Endodermal cell (in vitro differentiated cells): ENCODE measurements around the gene NCKAP5. TPM values are rescaled to one million over a fixed set of nuclear protein-coding genes. Genes with fewer than 3 reads are reported as not detected.
"Not testable (repeated sequence)": the region's sequence is repeated elsewhere in the genome, so short reads cannot be mapped to it uniquely, and the experiment has no call there.

Experiments
- DNase-seq: peaks from one replicate; pipeline ENCODE4 v3.0.0-alpha.2; 2017
- H3K27ac ChIP-seq: 2 replicates; pipeline ENCODE4 v1.5.1; 2013; ENCODE audit warnings: mild to moderate bottlenecking, low read depth, low read length, moderate library complexity
- H3K27me3 ChIP-seq: 2 replicates; pipeline ENCODE4 v1.6.1; 2013; ENCODE audit warnings: mild to moderate bottlenecking, low read length, moderate library complexity; ENCODE audit not compliant: insufficient read depth, control insufficient read depth, poor library complexity, severe bottlenecking
- H3K36me3 ChIP-seq: 2 replicates; pipeline ENCODE4 v1.7.0; 2013; ENCODE audit warnings: mild to moderate bottlenecking, low read length, moderate library complexity; ENCODE audit not compliant: control insufficient read depth, insufficient read depth
- H3K4me1 ChIP-seq: one replicate; pipeline ENCODE4 v1.7.0; 2013; ENCODE audit warnings: low read length; ENCODE audit not compliant: control insufficient read depth, insufficient read depth
- H3K4me3 ChIP-seq: 2 replicates; pipeline ENCODE4 v1.5.1; 2013; ENCODE audit warnings: mild to moderate bottlenecking, low read length, moderate library complexity
- H3K9ac ChIP-seq: 2 replicates; pipeline ENCODE4 v1.6.1; 2013; ENCODE audit warnings: mild to moderate bottlenecking, low read length, moderate library complexity; ENCODE audit not compliant: poor library complexity, severe bottlenecking; ENCODE audit errors: extremely low read depth
- H3K9me3 ChIP-seq: 2 replicates; pipeline ENCODE4 v1.6.1; 2013; ENCODE audit warnings: mild to moderate bottlenecking, low read length, moderate library complexity; ENCODE audit not compliant: control insufficient read depth
- H3K27ac Mint-ChIP-seq: 2 replicates; pipeline ENCODE4 v1.8.0; 2020; ENCODE audit warnings: mixed read lengths
- H3K27me3 Mint-ChIP-seq: 2 replicates; pipeline ENCODE4 v1.8.0; 2021; ENCODE audit warnings: mild to moderate bottlenecking, mixed read lengths; ENCODE audit not compliant: insufficient read depth
- H3K36me3 Mint-ChIP-seq: 2 replicates; pipeline ENCODE4 v1.8.0; 2020; ENCODE audit warnings: low read depth, mixed read lengths
- H3K4me1 Mint-ChIP-seq: 2 replicates; pipeline ENCODE4 v1.8.0; 2020; ENCODE audit warnings: mixed read lengths
- H3K4me3 Mint-ChIP-seq: 2 replicates; pipeline ENCODE4 v1.8.0; 2020; ENCODE audit warnings: mild to moderate bottlenecking, moderate library complexity, mixed read lengths
- H3K9me3 Mint-ChIP-seq: 2 replicates; pipeline ENCODE4 v1.8.0; 2020; ENCODE audit warnings: mild to moderate bottlenecking, mixed read lengths
- CTCF ChIP-seq: fragments of 200-600 bp; sonication (generic); conservative IDR thresholded peaks from 2 replicates; pipeline ENCODE4 v1.5.0; 2021; ENCODE audit warnings: antibody characterized with exemption, mild to moderate bottlenecking
- WGBS, 2 experiments: methylation state at CpG; one replicate each; pipeline versions ENCODE4 v1.1.5 to v1.1.7; 2013; ENCODE audit warnings: missing lambda C conversion rate in 2 of 2, mixed read lengths in 1 of 2; ENCODE audit not compliant: insufficient coverage in 1 of 2, insufficient read length in 1 of 2; 5-methylcytosine and 5-hydroxymethylcytosine counted together
- total RNA-seq, 2 donors: library from RNA; stranded (reverse); fragmentation: NEBNext Ultra II Directional in 1 of 2; extraction: Animal tissue kit (Norgen Biotek cat#: 25700) in 1 of 2; gene quantifications; 2 replicates in 1 of 2; 3 replicates in 1 of 2; pipeline ENCODE4 v1.2.1, GENCODE V29; 2021

NCKAP5 gene
- total RNA-seq, 2 donors from 2014 or later = 0.58 to 0.92 TPM

- WGBS, 2 experiments = 82 to 92% methylated on average over 2 to 4 of the region's 4 CpGs
- no peak overlapping the region for H3K27ac ChIP-seq
- no peaks in the 10 kb centered on the region for H3K9me3 ChIP-seq
- no peak overlapping the region for H3K4me3 Mint-ChIP-seq
- H3K4me3 ChIP-seq = no peak overlapping the region
- no peaks in the 10 kb centered on the region for H3K27me3 ChIP-seq
- no peaks in the 10 kb centered on the region for H3K27me3 Mint-ChIP-seq
- H3K4me1 ChIP-seq = no peaks in the 10 kb centered on the region
- H3K27ac Mint-ChIP-seq = no peak overlapping the region
- TF ChIP-seq CTCF = no peak
- no peak overlapping the region for H3K9ac ChIP-seq
- H3K4me1 Mint-ChIP-seq = no peaks in the 10 kb centered on the region
- no peaks in the 10 kb centered on the region for H3K36me3 ChIP-seq
- no peaks in the 10 kb centered on the region for H3K36me3 Mint-ChIP-seq
- no peak for DNase-seq
- H3K9me3 Mint-ChIP-seq = no peaks in the 10 kb centered on the region
Observed at GRCh38 chr2:133476286-133476685, 92.0 kb downstream of the NCKAP5 start.

GRCh38 chr2:133475610-133476009 lies 92.7 kb downstream of the NCKAP5 start:
- no peak overlapping the region for H3K27ac ChIP-seq
- H3K4me1 ChIP-seq = no peaks in the 10 kb centered on the region
- no peak for TF ChIP-seq CTCF
- Mint-ChIP-seq H3K9me3 (peaks cover 6% of the 10 kb centered on the region), H3K27me3 (no peaks in the 10 kb centered on the region), H3K4me3 (no peak overlapping the region), H3K4me1 (no peaks in the 10 kb centered on the region), H3K36me3 (no peaks in the 10 kb centered on the region), H3K27ac (no peak overlapping the region)
- no peaks in the 10 kb centered on the region for H3K36me3 ChIP-seq
- H3K9ac ChIP-seq = no peak overlapping the region
- H3K4me3 ChIP-seq = no peak overlapping the region
- H3K9me3 ChIP-seq = no peaks in the 10 kb centered on the region
- DNase-seq = no peak
- H3K27me3 ChIP-seq = no peaks in the 10 kb centered on the region

- not testable (repeated sequence) for H3K4me1 Mint-ChIP-seq, H3K9ac ChIP-seq, H3K27me3 Mint-ChIP-seq, H3K36me3 Mint-ChIP-seq, H3K36me3 ChIP-seq, H3K4me3 ChIP-seq, H3K4me1 ChIP-seq, H3K4me3 Mint-ChIP-seq, H3K27ac ChIP-seq, H3K27ac Mint-ChIP-seq, DNase-seq, H3K9me3 ChIP-seq, H3K27me3 ChIP-seq
- peaks cover 11% of the 10 kb centered on the region for H3K9me3 Mint-ChIP-seq
- 64% methylated on average over 12 of the region's 13 CpGs; no CpG with 5 or more reads in 1 of the 2 experiments for WGBS, 2 experiments
Observed at GRCh38 chr2:133470446-133470845, 97.8 kb downstream of the NCKAP5 start.

- Histone ChIP-seq H3K4me1 (no peaks in the 10 kb centered on the region), H3K27ac (no peak overlapping the region), H3K9ac (no peak overlapping the region), H3K27me3 (no peaks in the 10 kb centered on the region), H3K36me3 (no peaks in the 10 kb centered on the region), H3K9me3 (no peaks in the 10 kb centered on the region), H3K4me3 (no peak overlapping the region)
- Mint-ChIP-seq H3K9me3 (no peaks in the 10 kb centered on the region), H3K27ac (no peak overlapping the region), H3K4me3 (no peak overlapping the region), H3K36me3 (no peaks in the 10 kb centered on the region), H3K4me1 (no peaks in the 10 kb centered on the region), H3K27me3 (no peaks in the 10 kb centered on the region)
- 93 to 95% methylated on average over 4 to 6 of the region's 6 CpGs for WGBS, 2 experiments
- TF ChIP-seq CTCF = no peak
- DNase-seq = no peak
Observed at GRCh38 chr2:133462811-133463210, 105.5 kb downstream of the NCKAP5 start.
